Tibial nerve (tissue), 4 donors: Measurements from ENCODE around the gene AUTS2.

Experiments
- CTCF ChIP-seq, 5 experiments: fragments of 200-600 bp in 3 of 5; fragments of 450-650 bp in 2 of 5; sonication (generic) in 3 of 5; IDR thresholded peaks; one replicate each; pipeline ENCODE4 v1.5.1; 2016 to 2019; ENCODE audit warnings: antibody characterized with exemption in 5 of 5, mild to moderate bottlenecking in 3 of 5, moderate library complexity in 2 of 5
- EP300 ChIP-seq, 2 donors: sonication (generic); formaldehyde crosslinking; IDR thresholded peaks; one replicate each; pipeline ENCODE4 v1.6.1; 2017; ENCODE audit warnings: antibody characterized with exemption in 2 of 2, mild to moderate bottlenecking in 1 of 2

GRCh38 chr7:69651101-69651590 lies 52.9 kb downstream of the AUTS2 start:
- TF ChIP-seq EP300 (IDR thresholded peaks at IDR 0.05): no peak
- no peak for TF ChIP-seq CTCF (IDR thresholded peaks at IDR 0.05)
